ENCODE data around the gene HADHB. TPM values are rescaled to one million over a fixed set of nuclear protein-coding genes. Genes with fewer than 3 reads are reported as not detected.
"Not testable (repeated sequence)": the region's sequence is repeated elsewhere in the genome, so short reads cannot be mapped to it uniquely, and the experiment has no call there.

The HADHB gene
- total RNA-seq, 1 experiment from 2014 or later = 14.7 TPM

DNA sequence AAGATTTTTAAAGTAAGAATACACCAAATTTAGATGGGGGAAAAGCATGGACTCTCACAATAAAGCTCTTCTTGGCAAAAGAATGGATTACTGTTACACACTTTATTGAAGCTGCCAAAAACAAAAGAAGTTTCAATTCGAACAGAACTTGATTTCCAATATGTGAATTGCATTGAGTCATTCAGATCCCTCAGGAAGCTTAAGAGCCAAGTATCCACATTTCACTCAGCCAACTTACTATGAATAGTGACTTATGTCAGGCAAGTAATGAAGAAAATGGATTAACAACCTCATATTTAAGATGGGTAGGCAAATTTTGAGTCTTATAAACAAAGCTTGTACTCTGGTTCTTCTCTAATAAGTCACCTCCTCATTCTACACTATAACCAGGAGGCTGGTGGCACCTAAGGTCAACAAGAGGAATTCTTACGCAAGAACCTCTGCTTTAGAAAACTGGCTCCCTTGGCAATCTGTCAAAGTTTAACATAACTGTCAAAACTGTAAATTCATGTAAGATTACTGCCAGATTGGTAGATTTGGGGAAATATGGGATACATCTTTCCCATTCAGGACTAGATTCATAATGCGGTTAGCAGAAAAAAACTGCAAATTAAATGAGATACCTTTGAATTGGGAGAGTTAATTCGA, 6.3 kb upstream of the HADHB start:
- no peak for DNase-seq (ENCODE audit: low read depth)
- in situ Hi-C loops (cut with HindIII; ENCODE audit: low pct_unique_long_range_greater_than_20kb, low sequenced_read_pairs) = no loop called here

DNA sequence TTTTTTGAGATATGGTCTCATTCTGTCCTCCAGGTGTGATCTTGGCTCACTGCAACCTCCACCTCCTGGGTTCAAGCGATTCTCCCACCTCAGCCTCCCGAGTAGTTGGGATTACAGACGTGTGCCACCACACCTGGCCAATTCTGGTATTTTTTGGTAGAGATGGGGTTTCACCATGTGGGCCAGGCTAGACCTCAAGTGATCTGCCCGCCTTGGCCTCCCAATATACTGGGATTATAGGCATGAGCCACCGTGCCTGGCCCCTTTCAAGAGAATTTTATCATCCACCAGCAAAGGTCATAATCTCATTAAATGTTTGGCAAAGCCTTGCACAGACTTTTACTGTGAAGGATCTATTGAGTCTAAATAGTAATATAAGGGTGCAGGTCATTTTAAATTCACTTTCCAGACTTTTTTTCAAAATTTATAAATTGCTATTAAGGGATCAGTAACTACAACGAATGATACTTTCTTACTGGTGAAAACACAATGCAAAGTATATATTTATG, 2.8 kb upstream of the HADHB start:
- in situ Hi-C loops (cut with HindIII; ENCODE audit: low pct_unique_long_range_greater_than_20kb, low sequenced_read_pairs) = no loop called here
- no peak for DNase-seq (ENCODE audit: low read depth)

DNA sequence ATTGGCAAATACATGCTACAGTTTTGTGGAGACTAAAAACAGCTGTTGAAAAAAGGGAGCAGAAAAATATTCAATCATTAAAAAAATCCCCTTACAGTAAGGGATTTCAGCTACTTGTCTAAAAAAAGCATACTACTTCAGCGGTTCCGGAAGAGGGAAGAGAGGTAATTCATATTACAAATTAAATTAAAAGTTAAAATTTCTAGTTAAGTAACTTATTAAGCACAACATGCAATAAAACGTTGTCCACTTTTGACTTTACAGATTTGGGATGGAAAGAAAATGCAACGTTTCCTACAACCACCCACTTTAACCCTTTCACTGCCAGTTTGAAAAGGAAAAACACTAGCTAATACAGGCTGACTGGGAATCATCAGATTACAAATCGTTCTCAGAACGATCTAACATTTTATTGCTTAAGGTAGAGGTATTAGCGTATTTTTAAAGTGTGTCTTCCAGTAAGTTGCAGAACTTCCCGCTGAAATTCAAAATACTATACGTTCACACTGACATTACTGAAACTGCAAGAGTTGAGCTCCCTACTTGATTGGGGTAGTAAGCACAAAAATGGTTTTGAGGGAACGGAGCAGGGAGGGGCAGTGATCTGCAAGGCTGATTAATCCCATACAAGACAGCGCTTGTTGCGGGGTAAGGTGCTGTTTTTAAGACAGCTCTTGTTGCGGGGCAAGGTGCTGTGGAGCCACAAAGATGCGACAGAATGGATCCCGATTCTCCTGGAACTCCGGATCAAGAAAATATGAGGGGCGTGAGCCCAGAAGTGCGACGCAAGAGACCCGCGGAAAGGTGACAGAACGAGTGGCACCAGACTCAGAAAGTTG, 1.1 kb upstream of the HADHB start:
- DNase-seq (ENCODE audit: low read depth) = peak; percentile 50
- in situ Hi-C loops (cut with HindIII; ENCODE audit: low pct_unique_long_range_greater_than_20kb, low sequenced_read_pairs) = no loop called here

DNA sequence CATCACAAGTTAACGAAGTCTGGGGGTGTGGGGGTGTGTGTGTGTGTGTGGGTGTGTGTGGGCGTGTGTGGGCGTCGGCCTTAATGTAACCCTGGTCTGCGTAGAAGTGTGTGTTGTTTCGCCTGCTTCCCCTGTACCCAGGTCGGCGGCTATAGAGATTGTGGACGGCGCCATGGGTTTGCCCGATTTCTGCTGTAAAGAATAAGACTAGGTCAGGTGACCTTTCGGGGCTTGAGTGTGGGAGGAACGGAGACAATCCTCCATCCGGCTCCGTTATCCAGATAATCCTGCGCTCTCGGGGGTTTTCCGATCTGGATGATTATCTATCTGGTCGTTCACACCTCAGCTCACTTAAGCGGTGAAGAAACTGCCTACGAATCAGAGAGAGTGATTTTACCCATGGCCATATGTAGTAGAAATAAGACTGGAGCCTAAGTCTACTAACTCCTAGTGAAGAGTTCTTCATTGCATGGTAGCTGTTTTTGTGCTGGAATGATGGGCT, 543 bp downstream of the HADHB start:
- in situ Hi-C loops (cut with HindIII; ENCODE audit: low pct_unique_long_range_greater_than_20kb, low sequenced_read_pairs) = no loop called here
- DNase-seq (ENCODE audit: low read depth) = no peak

DNA sequence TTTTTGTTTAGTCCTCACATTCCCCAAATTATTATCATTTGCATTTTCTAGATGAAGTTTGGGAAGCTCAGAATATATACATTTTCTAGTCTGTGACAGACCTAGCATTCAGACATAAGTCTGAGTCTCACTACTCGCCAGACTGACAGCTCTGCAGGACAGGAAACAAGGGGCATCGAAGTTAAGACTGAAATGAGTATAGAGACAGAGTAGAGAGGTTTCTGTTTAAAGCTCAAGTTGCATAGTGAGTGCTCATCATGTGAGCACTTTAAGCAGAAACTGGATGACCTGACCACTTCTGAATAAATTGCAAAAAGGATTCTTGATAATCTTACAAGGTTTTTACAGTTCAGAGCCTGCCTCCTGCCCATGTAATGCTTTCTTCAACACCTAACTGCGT, 1.1 kb downstream of the HADHB start:
- DNase-seq (ENCODE audit: low read depth) = peak; percentile 14
- in situ Hi-C loops (cut with HindIII; ENCODE audit: low pct_unique_long_range_greater_than_20kb, low sequenced_read_pairs) = no loop called here

DNA sequence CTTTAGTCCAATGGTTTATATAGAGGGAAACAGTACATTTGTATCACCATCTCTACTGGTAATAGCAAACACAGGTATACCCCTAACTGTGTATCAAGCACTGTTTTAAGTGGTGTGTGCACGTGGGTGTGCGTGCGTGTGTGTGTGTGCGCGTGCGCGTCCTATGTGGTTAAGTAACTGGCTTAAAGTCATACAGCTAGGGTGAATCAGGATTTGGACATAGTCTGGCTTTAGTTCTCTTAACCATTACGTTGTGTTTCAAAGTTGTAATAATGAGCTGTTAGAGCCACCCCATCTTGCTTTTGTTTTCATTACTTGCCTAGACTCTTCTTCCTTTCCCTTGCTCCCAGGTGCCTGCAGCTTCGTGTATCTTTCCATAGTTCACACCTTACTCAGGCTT, 2.1 kb downstream of the HADHB start:
- peak; percentile 54 for DNase-seq (ENCODE audit: low read depth)
- in situ Hi-C loops (cut with HindIII; ENCODE audit: low pct_unique_long_range_greater_than_20kb, low sequenced_read_pairs) = no loop called here

DNA sequence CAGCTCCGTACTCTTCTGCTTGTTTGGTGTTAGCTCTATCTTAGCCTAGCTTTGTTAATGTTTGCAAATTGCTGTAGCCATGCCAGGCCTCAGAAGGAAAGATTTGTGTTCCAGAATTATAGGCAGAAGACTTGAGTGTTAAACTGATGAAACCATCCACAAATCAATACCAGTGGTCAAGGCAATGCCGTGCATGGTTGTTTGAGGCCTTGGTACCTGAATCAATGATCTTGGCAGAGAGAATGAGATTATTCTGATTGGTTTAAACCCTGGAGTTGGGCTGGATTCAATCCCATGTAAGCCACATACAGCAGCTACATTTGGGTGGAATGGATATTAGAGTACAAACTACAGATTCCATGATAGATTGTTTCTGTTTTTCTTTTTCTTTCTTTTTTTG, 4.9 kb downstream of the HADHB start:
- in situ Hi-C loops (cut with HindIII; ENCODE audit: low pct_unique_long_range_greater_than_20kb, low sequenced_read_pairs) = no loop called here
- DNase-seq (ENCODE audit: low read depth) = no peak

DNA sequence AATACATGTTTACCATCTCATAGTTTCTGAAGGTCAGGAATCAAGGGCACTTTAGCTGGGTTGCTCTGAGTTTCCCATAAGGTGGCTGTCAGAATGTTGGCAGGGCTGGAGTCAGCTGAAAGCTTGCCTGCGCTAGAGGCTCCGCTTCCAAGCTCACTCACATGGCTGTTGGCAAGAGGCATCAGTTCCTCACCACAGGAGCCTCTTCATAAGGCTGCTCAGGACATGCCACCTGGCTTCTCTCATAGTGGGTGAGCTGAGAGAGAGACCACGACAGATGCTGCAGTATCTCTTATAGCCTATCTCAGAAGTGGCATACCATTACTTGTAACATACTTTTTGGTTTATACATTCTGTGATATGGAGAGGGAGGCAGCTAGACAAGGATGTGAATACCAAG, 7.2 kb downstream of the HADHB start:
- in situ Hi-C loops (cut with HindIII; ENCODE audit: low pct_unique_long_range_greater_than_20kb, low sequenced_read_pairs) = no loop called here
- DNase-seq (ENCODE audit: low read depth) = no peak

DNA sequence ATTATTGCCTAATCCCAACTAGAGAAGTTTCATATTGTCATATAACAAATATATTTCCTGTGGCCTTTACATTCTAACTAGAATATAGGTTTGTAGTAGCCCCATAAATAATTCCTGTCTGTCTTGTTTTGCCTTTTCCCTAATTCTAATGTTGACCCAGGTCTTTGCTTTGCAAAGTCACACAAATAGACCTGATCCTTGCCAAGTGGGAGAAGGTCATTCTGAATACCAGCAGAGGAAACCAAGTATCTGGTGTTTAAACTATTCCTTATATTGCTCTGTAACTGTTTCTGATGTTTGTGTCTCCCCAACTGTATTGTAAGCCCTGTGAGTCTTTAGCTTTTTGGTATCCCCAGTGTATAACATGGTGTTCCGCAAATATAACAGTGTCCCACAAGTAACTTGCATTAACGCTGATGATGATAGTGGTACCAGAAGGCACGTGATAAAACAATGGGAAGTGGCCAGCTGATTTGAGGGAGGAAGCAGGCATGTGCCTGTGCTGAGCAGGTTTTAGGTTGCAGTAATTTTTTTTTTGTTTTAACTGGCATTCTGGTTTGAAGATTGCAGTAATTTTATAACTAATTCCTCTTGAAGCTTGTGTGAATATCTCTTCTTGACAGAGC, 11.1 kb downstream of the HADHB start:
- DNase-seq (ENCODE audit: low read depth) = no peak
- in situ Hi-C loops (cut with HindIII; ENCODE audit: low pct_unique_long_range_greater_than_20kb, low sequenced_read_pairs) = no loop called here

DNA sequence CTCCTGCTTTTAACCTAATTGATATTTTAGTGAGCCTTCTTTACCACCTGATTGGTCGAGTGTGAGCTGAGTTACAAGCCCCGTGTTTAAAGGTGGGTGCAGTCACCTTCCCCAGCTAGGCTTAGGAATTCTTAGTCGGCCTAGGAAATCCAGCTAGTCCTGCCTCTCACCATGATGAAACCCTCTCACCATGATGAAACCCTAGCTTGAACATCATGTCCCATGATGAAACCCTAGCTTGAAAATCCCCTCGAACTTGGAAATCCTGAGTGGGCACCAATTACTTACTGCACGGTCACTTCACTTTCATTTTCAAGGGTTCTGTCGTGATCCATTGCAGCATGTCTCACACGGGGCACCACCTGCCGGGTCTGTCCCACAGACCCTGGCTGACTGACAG, 14.1 kb downstream of the HADHB start:
- in situ Hi-C loops (cut with HindIII; ENCODE audit: low pct_unique_long_range_greater_than_20kb, low sequenced_read_pairs) = not testable (repeated sequence)

DNA sequence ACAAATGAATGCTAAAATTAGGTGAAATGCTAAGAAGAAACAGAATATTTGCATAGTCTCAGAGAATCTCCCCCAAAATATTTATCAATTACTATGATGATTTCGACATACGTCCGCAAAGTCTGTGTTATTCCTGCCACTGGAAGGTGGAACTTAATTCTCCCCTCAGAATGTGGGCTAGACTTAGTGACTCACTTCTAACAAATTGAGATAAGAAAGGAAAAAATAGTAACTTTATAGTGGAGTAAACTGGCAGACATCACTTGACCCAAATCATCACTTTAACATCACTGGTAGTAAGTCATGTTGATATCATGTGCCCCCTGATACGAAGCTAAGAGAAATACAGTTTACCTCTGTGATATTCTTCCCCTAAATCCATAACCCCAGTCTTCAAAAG, 23.5 kb downstream of the HADHB start:
- in situ Hi-C loops (cut with HindIII; ENCODE audit: low pct_unique_long_range_greater_than_20kb, low sequenced_read_pairs) = no loop called here

More for the DNA sequence above, 14.1 kb downstream of the HADHB start:
- DNase-seq (ENCODE audit: low read depth) = not testable (repeated sequence)

DNA sequence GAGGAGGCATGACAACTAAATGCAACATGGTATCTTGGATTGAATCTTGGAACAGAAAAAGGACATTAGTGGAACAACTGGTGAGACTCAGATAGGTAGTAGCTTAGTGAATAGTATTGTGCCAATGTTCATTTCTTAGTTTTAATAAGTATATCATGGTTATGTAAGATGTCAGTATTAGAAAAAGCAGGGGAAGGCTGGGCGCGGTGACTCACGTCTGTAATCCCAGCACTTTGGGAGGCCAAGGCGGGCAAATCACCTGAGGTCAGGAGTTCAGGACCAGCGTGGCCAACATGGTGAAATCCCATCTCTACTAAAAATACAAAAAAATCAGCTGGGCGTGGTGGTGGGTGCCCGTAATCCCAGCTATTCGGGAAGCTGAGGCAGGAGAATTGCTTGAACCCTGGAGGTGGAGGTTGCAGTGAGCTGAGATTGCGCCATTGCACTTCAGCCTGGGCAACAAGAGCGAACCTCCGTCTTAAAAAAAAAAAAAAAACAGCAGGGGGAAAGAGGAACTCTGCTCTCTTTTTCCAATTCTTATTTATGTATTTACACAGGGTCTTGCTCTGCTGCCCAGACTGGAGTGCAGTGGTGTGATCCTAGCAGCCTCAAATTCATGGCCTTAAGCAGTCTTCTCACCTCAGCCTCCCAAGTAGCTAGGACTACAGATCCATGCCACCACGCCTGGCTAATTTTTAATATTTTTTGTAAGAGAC, 24.1 kb downstream of the HADHB start:
- DNase-seq (ENCODE audit: low read depth); in situ Hi-C loops (cut with HindIII; ENCODE audit: low pct_unique_long_range_greater_than_20kb, low sequenced_read_pairs): not testable (repeated sequence)

More for the DNA sequence above, 23.5 kb downstream of the HADHB start:
- no peak for DNase-seq (ENCODE audit: low read depth)

DNA sequence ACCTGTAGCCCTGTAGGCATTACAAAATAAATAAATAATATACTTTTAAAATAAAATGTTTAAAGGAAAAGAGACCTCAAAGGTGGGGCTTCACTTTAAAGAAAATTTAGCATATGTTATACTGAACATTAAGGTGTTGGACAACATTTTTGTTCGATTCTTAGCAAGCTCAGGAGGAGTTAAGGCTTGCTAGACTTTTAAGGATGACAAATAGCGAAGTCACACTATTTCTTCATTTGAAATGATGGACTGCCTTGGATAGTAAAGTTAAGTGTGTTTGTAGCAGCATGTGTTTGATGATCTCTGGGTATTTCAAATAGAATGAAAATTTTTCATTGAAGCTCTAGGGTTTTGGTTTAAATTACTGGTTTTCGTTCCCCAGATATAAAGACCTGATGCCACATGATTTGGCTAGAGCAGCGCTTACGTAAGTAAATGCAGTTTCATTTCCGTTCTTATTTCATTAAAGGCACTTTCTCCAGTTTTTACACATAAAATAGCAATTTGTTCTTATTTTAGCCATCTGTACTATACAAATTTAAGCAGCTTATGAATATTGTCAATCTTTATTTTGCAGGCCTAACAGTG, 24.9 kb downstream of the HADHB start:
- no peak for DNase-seq (ENCODE audit: low read depth)
- in situ Hi-C loops (cut with HindIII; ENCODE audit: low pct_unique_long_range_greater_than_20kb, low sequenced_read_pairs) = no loop called here

DNA sequence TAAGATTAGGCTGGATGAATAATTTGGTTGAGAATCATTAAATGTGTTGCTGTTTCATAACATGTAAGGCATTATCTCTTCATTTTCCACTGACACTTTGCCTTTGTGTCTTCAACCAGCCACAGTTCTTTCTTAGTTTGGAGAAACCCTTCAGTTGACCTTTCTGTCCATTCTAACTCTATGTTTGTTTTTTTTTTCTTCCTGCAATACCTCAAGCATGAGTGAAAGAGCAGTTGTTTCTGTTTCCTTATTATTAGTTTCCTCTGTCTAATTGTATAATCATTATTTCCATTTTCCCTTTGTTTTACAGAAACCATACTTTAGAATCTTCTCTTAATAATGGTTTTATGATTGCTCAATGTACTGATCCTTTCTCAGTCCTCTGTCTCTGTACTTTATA, 25.6 kb downstream of the HADHB start:
- in situ Hi-C loops (cut with HindIII; ENCODE audit: low pct_unique_long_range_greater_than_20kb, low sequenced_read_pairs) = no loop called here
- no peak for DNase-seq (ENCODE audit: low read depth)

DNA sequence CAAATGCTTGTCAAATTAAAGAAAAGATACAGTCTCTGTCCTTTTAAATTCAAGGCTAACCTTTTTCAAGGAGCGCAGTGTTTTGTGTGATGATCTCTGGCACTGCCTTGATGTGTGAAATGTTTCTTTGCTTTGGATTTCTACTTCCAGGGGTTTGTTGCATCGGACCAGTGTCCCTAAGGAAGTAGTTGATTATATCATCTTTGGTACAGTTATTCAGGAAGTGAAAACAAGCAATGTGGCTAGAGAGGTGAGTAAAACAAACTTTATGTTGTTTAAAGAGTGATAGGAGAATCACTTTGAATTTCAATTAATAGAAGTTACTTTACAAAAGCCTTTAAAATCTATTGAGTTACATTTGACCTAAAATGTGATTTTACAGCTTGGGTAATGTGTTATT, 28.8 kb downstream of the HADHB start:
- in situ Hi-C loops (cut with HindIII; ENCODE audit: low pct_unique_long_range_greater_than_20kb, low sequenced_read_pairs) = no loop called here
- DNase-seq (ENCODE audit: low read depth) = no peak

DNA sequence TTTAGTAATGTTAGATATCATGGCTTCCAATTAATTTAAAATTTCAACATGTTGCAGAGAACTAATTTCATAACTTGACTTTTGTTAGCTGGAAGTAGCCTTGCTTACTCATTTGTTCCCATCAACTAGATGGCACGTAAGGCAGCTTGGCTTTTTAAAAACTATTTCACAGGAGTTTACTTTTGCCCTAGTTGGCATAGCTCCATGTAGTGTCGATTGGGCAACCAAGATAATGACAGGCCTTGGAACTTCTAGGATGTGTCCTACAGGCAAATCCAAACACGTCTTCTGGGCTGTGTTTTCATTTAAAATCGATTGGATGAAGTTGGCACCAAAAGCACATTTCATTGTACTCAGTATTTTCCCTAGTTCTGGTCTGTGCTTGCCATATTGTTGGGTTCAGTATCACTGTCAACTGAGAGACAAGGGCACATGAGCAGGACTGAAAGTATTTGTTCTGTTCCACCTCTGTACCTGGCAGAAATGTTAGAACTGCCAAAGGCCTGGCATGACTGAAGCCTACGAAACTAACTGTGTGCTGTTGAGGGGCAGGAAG, 29.4 kb downstream of the HADHB start:
- DNase-seq (ENCODE audit: low read depth) = peak; percentile 39
- in situ Hi-C loops (cut with HindIII; ENCODE audit: low pct_unique_long_range_greater_than_20kb, low sequenced_read_pairs) = no loop called here

DNA sequence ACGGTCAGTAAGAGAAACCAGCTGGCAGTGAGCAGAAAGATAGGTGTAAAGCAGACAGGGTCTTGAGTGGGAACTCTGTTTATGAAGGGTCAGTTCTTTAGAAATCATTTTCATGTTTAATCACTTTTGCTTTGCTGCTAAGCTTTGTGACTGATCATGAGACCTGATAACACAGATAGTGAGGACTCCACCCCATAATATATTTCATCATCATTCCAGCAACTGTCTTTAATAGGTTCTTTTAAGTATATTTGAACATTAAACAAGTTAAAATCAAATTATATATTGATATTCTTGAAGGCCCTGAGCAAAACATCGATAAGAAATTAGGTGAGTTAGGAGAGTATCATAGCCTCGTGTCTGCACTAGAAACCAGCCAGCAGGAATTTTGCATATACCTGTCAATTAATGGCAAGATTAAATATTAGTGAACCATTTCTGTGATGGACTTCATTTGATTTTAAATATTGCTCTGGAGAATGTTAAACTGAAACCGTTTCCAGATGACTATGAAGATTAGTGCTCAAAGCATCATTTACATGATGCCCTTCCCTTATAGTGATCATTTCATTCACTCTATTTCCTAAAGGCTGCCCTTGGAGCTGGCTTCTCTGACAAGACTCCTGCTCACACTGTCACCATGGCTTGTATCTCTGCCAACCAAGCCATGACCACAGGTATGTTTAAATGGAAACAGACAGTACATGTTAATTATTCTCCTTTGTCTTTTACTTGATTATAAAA, 31.9 kb downstream of the HADHB start:
- in situ Hi-C loops (cut with HindIII; ENCODE audit: low pct_unique_long_range_greater_than_20kb, low sequenced_read_pairs) = no loop called here
- no peak for DNase-seq (ENCODE audit: low read depth)

Data from Caki2 (cell line).